SH-SY5Y (cell line): ENCODE measurements around the gene CDHR1.

Experiments used
- GATA2 ChIP-seq: IDR thresholded peaks from 2 replicates; pipeline ENCODE4 v1.6.1; 2011; ENCODE audit warnings: mild to moderate bottlenecking, low read depth, low read length
- GATA3 ChIP-seq: IDR thresholded peaks from 2 replicates; pipeline ENCODE4 v1.6.1; 2011; ENCODE audit warnings: low read depth, mild to moderate bottlenecking, low read length, moderate library complexity

CDHR1 gene

GRCh38 chr10:84194424-84195043, at the start of gene CDHR1:
Gene CDHR1, plus strand, starts transcription at chr10:84194537. Its CDS starts 224 bp downstream, at chr10:84194761.
- no peak for TF ChIP-seq GATA2
- TF ChIP-seq GATA3 = no peak

GRCh38 chr10:84147347-84147746, 47.0 kb upstream of the CDHR1 start:
- TF ChIP-seq GATA2 = no peak
- TF ChIP-seq GATA3 = no peak

- TF ChIP-seq GATA2 (no peak), GATA3 (no peak)
These were observed 44.5 kb upstream of the CDHR1 start for GRCh38 chr10:84149854-84150253.

GRCh38 chr10:84152769-84153168, 41.6 kb upstream of the CDHR1 start:
- TF ChIP-seq GATA3 = no peak
- TF ChIP-seq GATA2 = no peak

GRCh38 chr10:84155521-84155920, 38.8 kb upstream of the CDHR1 start:
- TF ChIP-seq GATA3 (no peak), GATA2 (no peak)

GRCh38 chr10:84156009-84156408, 38.3 kb upstream of the CDHR1 start:
- TF ChIP-seq GATA3 (no peak), GATA2 (no peak)

- TF ChIP-seq GATA3 = no peak
- TF ChIP-seq GATA2 = no peak
These were observed 37.6 kb upstream of the CDHR1 start for GRCh38 chr10:84156768-84157167.

- TF ChIP-seq GATA2 (no peak), GATA3 (no peak)
These were observed 36.3 kb upstream of the CDHR1 start for GRCh38 chr10:84158061-84158460.

- no peak for TF ChIP-seq GATA2
- TF ChIP-seq GATA3 = no peak
These were observed 35.8 kb upstream of the CDHR1 start for GRCh38 chr10:84158550-84158949.

- no peak for TF ChIP-seq GATA3
- no peak for TF ChIP-seq GATA2
These were observed 35.2 kb upstream of the CDHR1 start for GRCh38 chr10:84159076-84159685.

GRCh38 chr10:84160663-84161362, 33.5 kb upstream of the CDHR1 start:
- TF ChIP-seq GATA2 (no peak), GATA3 (no peak)

GRCh38 chr10:84163996-84164395, 30.3 kb upstream of the CDHR1 start:
- TF ChIP-seq GATA2 (no peak), GATA3 (no peak)

- no peak for TF ChIP-seq GATA2
- no peak for TF ChIP-seq GATA3
These were observed 29.9 kb upstream of the CDHR1 start for GRCh38 chr10:84164442-84164841.

- no peak for TF ChIP-seq GATA3
- no peak for TF ChIP-seq GATA2
These were observed 27.6 kb upstream of the CDHR1 start for GRCh38 chr10:84166620-84167288.
